B cell (primary cell): ENCODE results near the gene RBM17. TPM values are rescaled to one million over a fixed set of nuclear protein-coding genes. Genes with fewer than 3 reads are reported as not detected.

Experiments used
- ATAC-seq: fragments of 200-7000 bp; cut with Tn5 transposase; one replicate; pipeline ENCODE4 v1.10.0; 2021; ENCODE audit warnings: low read depth, mild to moderate bottlenecking, moderate number of reproducible peaks, moderate library complexity
- CTCF ChIA-PET: fragments of 350-600 bp; sonication (Branson Sonifier 250); formaldehyde crosslinking; loops from one replicate; lab custom pipeline; 2021; ENCODE audit warnings: antibody characterized with exemption, inconsistent platforms; lab: Charles Lee
- POLR2A ChIA-PET: fragments of 350-600 bp; sonication (Branson Sonifier 250); formaldehyde crosslinking; loops from one replicate; lab custom pipeline; 2021; ENCODE audit warnings: antibody characterized with exemption; lab: Charles Lee
- DNase-seq: peaks from one replicate; pipeline ENCODE4 v3.0.0; 2013
- H2AFZ ChIP-seq: 2 replicates; pipeline ENCODE4 v1.6.1; 2012; ENCODE audit warnings: mild to moderate bottlenecking, low read depth, low read length; ENCODE audit not compliant: insufficient read depth, poor library complexity, severe bottlenecking
- H3K27ac ChIP-seq, 2 donors: 1 replicate in 1 of 2; 2 replicates in 1 of 2; pipeline ENCODE4 v1.5.1; 2012 to 2013; ENCODE audit warnings: low read length in 2 of 2, mild to moderate bottlenecking in 2 of 2, moderate library complexity in 1 of 2
- H3K27me3 ChIP-seq, 4 experiments: fragments of 200-600 bp in 1 of 4; sonication (generic) in 1 of 4; replicated peaks in 1 of 4; 1 replicate in 2 of 4; 2 replicates in 2 of 4; pipeline versions ENCODE4 v1.6.1 to v1.7.0; 2013 to 2016; ENCODE audit warnings: low read length in 3 of 4, mild to moderate bottlenecking in 2 of 4, mixed read lengths in 1 of 4, moderate library complexity in 1 of 4; ENCODE audit not compliant: insufficient read depth in 4 of 4, control insufficient read depth in 3 of 4; ENCODE audit errors: control extremely low read depth in 1 of 4
- H3K36me3 ChIP-seq, 2 experiments: replicated peaks in 1 of 2; 1 replicate in 1 of 2; 2 replicates in 1 of 2; pipeline versions ENCODE4 v1.6.1 to v1.7.1; 2013; ENCODE audit warnings: low read length in 1 of 2; ENCODE audit not compliant: insufficient read depth in 2 of 2, control insufficient read depth in 1 of 2; ENCODE audit errors: control extremely low read depth in 1 of 2, extremely low read depth in 1 of 2
- H3K4me1 ChIP-seq, 2 donors: fragments of 200-600 bp in 1 of 2; sonication (generic) in 1 of 2; 1 replicate in 1 of 2; 2 replicates in 1 of 2; pipeline versions ENCODE4 v1.5.1 to v1.6.1; 2013 to 2017; ENCODE audit warnings: low read length in 2 of 2; ENCODE audit not compliant: control insufficient read depth in 2 of 2, insufficient read depth in 2 of 2
- H3K4me2 ChIP-seq: replicated peaks from 2 replicates; pipeline ENCODE3; 2012; ENCODE audit warnings: mild to moderate bottlenecking, low read depth, low read length; ENCODE audit not compliant: poor library complexity, severe bottlenecking
- H3K4me3 ChIP-seq, 5 experiments: fragments of 200-600 bp in 1 of 5; sonication (generic) in 1 of 5; 1 replicate in 3 of 5; 2 replicates in 2 of 5; pipeline versions ENCODE4 v1.5.1 to v1.7.0; 2011 to 2016; ENCODE audit warnings: low read length in 4 of 5, mild to moderate bottlenecking in 4 of 5, low read depth in 2 of 5, control low read depth in 1 of 5, moderate library complexity in 1 of 5; ENCODE audit not compliant: insufficient read depth in 1 of 5; ENCODE audit errors: control extremely low read depth in 1 of 5, extremely low read depth in 1 of 5
- H3K79me2 ChIP-seq: fragments of 200-600 bp; sonication (generic); one replicate; pipeline ENCODE4 v1.6.0; 2016; ENCODE audit warnings: low read length; ENCODE audit not compliant: control insufficient read depth, insufficient read depth
- H3K9ac ChIP-seq: fragments of 200-600 bp; sonication (generic); 2 replicates; pipeline ENCODE4 v1.6.1; 2017; ENCODE audit warnings: mild to moderate bottlenecking, low read length, moderate library complexity
- H3K9me3 ChIP-seq, 3 donors: one replicate each; pipeline versions ENCODE4 v1.6.1 to v1.7.1; 2013; ENCODE audit warnings: low read length in 2 of 3; ENCODE audit not compliant: control insufficient read depth in 2 of 3, insufficient read depth in 1 of 3; ENCODE audit errors: control extremely low read depth in 1 of 3
- H4K20me1 ChIP-seq: 2 replicates; pipeline ENCODE4 v1.6.0; 2012; ENCODE audit warnings: mild to moderate bottlenecking, low read length; ENCODE audit not compliant: insufficient read depth, control insufficient read depth, poor library complexity, severe bottlenecking
- H3K27ac Mint-ChIP-seq: one replicate; pipeline ENCODE4 v1.8.0; 2021; ENCODE audit warnings: mixed read lengths
- H3K27me3 Mint-ChIP-seq: one replicate; pipeline ENCODE4 v1.8.0; 2021; ENCODE audit warnings: mixed read lengths
- H3K4me1 Mint-ChIP-seq: one replicate; pipeline ENCODE4 v1.8.0; 2021; ENCODE audit warnings: mixed read lengths
- H3K4me3 Mint-ChIP-seq: one replicate; pipeline ENCODE4 v1.8.0; 2021; ENCODE audit warnings: mixed read lengths
- H3K9me3 Mint-ChIP-seq: one replicate; pipeline ENCODE4 v1.8.0; 2022; ENCODE audit warnings: mixed read lengths; ENCODE audit not compliant: insufficient read depth
- EZH2 ChIP-seq: IDR thresholded peaks from 2 replicates; pipeline ENCODE4 v1.6.1; 2012; ENCODE audit warnings: borderline replicate concordance, low read depth, mild to moderate bottlenecking, moderate library complexity, low read length; ENCODE audit not compliant: insufficient read depth, poor library complexity, severe bottlenecking
- WGBS: methylation state at CpG from one replicate; pipeline ENCODE4 v1.1.5; 2013; ENCODE audit warnings: missing lambda C conversion rate; ENCODE audit not compliant: insufficient coverage; 5-methylcytosine and 5-hydroxymethylcytosine counted together
- intact Hi-C: fragments of 100-400 bp; cut with micrococcal nuclease; formaldehyde crosslinking; loops from one replicate; pipeline ENCODE4 v1.10.0; 2022
- polyA plus RNA-seq: library from polyadenylated mRNA; depleted of rRNA; stranded (reverse); fragments of >200 nt; gene quantifications from 2 replicates; pipeline ENCODE4 v1.2.3, GENCODE V29; 2012
- total RNA-seq, 2 donors: library from RNA; stranded (reverse); fragments of 120-200 nt in 1 of 2; gene quantifications; 1 replicate in 1 of 2; 2 replicates in 1 of 2; pipeline versions ENCODE4 v1.2.3 to v1.2.4, GENCODE V29; 2013 to 2022
- TF ChIP-seq, protein P1 (sequence below): fragments of 200-600 bp; IDR thresholded peaks from one replicate; pipeline ENCODE4 v1.8.0; 2022; ENCODE audit warnings: antibody characterized with exemption, mild to moderate bottlenecking

The RBM17 gene
- total and polyA plus RNA-seq, 2 donors (not counting 1 experiment from before 2014, with no cell fraction given): 34.7 to 168 TPM

DNA sequence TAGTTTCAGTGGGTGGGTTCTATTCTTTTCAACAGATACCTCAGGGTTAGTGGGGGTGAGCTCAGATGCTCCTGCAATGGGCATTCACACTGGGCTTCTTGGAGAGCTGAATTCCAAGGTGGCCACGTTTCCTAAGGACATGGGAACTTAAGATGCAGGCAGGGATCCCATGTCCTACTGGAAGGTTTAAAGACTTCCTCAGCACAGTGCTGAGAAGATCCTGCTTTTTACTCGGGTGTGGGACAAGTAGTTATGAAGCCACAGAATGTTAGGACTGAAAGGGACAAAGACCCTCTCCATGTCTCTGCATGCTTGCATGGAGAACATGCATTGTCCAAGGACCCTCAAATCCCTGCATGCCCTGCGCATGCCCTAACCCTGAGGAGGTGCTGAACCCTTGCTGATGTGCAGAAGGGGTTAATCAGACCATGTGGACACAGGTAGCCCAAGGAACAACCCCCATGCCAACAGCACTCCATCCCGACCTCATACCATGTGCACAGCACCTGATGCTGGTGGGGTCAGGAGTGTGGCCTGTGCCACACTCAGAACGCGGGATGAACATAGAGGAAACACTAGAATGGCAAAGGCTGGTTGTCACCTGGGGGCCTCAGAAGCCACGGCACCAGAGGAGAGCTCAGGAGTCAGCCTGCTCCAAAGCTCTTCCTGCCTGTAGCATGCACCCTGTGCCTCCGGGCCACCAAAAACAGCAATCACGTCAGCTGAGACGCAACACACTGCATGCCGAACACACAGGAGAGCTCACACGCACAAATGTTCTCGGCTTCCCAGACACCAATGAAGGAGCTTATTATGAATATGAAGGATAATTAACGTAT is 41.8 kb upstream of the RBM17 start:
- Mint-ChIP-seq H3K27ac (peak overlapping the region; percentile 94), H3K4me1 (peaks cover 85% of the 10 kb centered on the region), H3K9me3 (no peaks in the 10 kb centered on the region), H3K4me3 (peak overlapping the region; percentile 82), H3K27me3 (no peaks in the 10 kb centered on the region)
- ChIA-PET CTCF (interaction anchor here (0.6 to 12.5 kb wide), 6 partner anchors 10 to 218 kb away, joined by 3 to 186 read pairs (median 4); no protein-coding TSS in a partner anchor), POLR2A (interaction anchor here (0.6 to 1.0 kb wide), 2 partner anchors 39 to 95 kb away, joined by 3 to 4 read pairs; no protein-coding TSS in a partner anchor)
- Histone ChIP-seq H3K9ac (no peak overlapping the region), H2AFZ (no peak overlapping the region), H3K36me3 (no peaks in the 10 kb centered on the region), H3K9me3 (no peaks in the 10 kb centered on the region), H3K27ac (peak overlapping the region in 1 of 2 donors; percentile 69), H3K4me3 (no peak overlapping the region), H3K4me2 (no peak overlapping the region), H4K20me1 (no peaks in the 10 kb centered on the region), H3K79me2 (peaks cover 2% of the 10 kb centered on the region), H3K4me1 (peaks cover 63 to 71% of the 10 kb centered on the region in 2 donors), H3K27me3 (no peaks in the 10 kb centered on the region)
- ATAC-seq (no peak), DNase-seq (peak; percentile 10)
- intact Hi-C loops: no loop called here
- 91% methylated on average over 10 of the region's 14 CpGs for WGBS
- TF ChIP-seq, protein P1, sequence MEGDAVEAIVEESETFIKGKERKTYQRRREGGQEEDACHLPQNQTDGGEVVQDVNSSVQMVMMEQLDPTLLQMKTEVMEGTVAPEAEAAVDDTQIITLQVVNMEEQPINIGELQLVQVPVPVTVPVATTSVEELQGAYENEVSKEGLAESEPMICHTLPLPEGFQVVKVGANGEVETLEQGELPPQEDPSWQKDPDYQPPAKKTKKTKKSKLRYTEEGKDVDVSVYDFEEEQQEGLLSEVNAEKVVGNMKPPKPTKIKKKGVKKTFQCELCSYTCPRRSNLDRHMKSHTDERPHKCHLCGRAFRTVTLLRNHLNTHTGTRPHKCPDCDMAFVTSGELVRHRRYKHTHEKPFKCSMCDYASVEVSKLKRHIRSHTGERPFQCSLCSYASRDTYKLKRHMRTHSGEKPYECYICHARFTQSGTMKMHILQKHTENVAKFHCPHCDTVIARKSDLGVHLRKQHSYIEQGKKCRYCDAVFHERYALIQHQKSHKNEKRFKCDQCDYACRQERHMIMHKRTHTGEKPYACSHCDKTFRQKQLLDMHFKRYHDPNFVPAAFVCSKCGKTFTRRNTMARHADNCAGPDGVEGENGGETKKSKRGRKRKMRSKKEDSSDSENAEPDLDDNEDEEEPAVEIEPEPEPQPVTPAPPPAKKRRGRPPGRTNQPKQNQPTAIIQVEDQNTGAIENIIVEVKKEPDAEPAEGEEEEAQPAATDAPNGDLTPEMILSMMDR: no peak
- no peak for TF ChIP-seq EZH2

DNA sequence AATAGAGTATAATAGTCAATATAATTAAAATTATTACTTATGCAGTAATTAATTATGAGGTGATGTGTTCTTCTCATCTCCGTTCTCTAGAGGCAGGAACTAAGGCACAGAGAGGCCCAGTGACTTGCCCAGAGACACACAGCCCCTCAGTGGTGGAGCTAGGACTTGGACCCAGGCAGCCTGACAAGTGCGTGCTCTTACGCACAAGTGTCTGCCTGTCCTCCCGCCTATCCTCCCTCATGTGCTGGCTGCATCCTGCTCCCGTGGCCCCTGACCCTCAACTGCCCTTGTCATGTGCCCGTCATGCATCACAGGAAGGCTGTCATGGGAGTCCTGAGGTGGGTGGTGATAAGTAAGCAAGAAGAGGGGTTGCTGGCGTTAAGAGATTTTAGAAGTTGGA is 41.0 kb upstream of the RBM17 start:
- WGBS: 95% methylated on average over 5 of the region's 7 CpGs
- TF ChIP-seq, protein P1: no peak
- no peak for TF ChIP-seq EZH2
- no peaks in the 10 kb centered on the region for H4K20me1 ChIP-seq
- CTCF ChIA-PET: interaction anchor here (0.8 to 12.5 kb wide), 4 partner anchors 10 to 38 kb away, joined by 3 to 186 read pairs (median 54); no protein-coding TSS in a partner anchor
- no peak overlapping the region for H2AFZ ChIP-seq
- H3K4me3 ChIP-seq: no peak overlapping the region
- no peak for ATAC-seq
- Mint-ChIP-seq H3K27me3 (no peaks in the 10 kb centered on the region), H3K27ac (peak overlapping the region; percentile 99), H3K9me3 (no peaks in the 10 kb centered on the region), H3K4me3 (peak overlapping the region; percentile 60), H3K4me1 (peaks cover 90% of the 10 kb centered on the region)
- no peaks in the 10 kb centered on the region for H3K36me3 ChIP-seq
- peak; percentile 5 for DNase-seq
- POLR2A ChIA-PET: no interaction called here
- peak overlapping the region in 1 of 2 donors; percentile 92 for H3K27ac ChIP-seq
- no peaks in the 10 kb centered on the region for H3K9me3 ChIP-seq
- peaks cover 4% of the 10 kb centered on the region for H3K79me2 ChIP-seq
- H3K27me3 ChIP-seq: no peaks in the 10 kb centered on the region
- peaks cover 72 to 80% of the 10 kb centered on the region in 2 donors for H3K4me1 ChIP-seq
- H3K4me2 ChIP-seq: peak overlapping the region; percentile 84
- H3K9ac ChIP-seq: no peak overlapping the region
- intact Hi-C loops: no loop called here
